HepG2 (cell line): Measurements from ENCODE around the gene MRPL37. TPM values are rescaled to one million over a fixed set of nuclear protein-coding genes. Genes with fewer than 3 reads are reported as not detected.
A peak's percentile ranks its signal among the peaks of the same experiment; 100 is the strongest.

ENCODE experiments used
- HNF4A ChIP-seq: sonication (generic); formaldehyde crosslinking; IDR thresholded peaks from 2 replicates; pipeline ENCODE4 v1.4.0; 2020; ENCODE audit warnings: missing genetic modification reagents
- HOXA3 ChIP-seq: sonication (generic); formaldehyde crosslinking; IDR thresholded peaks from 2 replicates; pipeline ENCODE4 v1.5.0; 2020; ENCODE audit warnings: missing genetic modification reagents
- KLF12 ChIP-seq: sonication (generic); formaldehyde crosslinking; IDR thresholded peaks from 2 replicates; pipeline ENCODE4 v1.4.0; 2020; ENCODE audit warnings: missing genetic modification reagents, borderline replicate concordance
- MTA3 ChIP-seq: sonication (generic); formaldehyde crosslinking; IDR thresholded peaks from 2 replicates; pipeline ENCODE4 v1.4.0; 2020; ENCODE audit warnings: missing genetic modification reagents
- NKX3-1 ChIP-seq: sonication (generic); formaldehyde crosslinking; IDR thresholded peaks from 2 replicates; pipeline ENCODE4 v1.5.0; 2020; ENCODE audit warnings: missing genetic modification reagents
- POGZ ChIP-seq: sonication (generic); formaldehyde crosslinking; IDR thresholded peaks from 2 replicates; pipeline ENCODE4 v1.4.0; 2020; ENCODE audit warnings: mild to moderate bottlenecking, missing genetic modification reagents
- RARA ChIP-seq: IDR thresholded peaks from 2 replicates; pipeline ENCODE4 v1.6.1; 2016; ENCODE audit warnings: missing genetic modification reagents, missing compliant biosample characterization
- RFX5 ChIP-seq: IDR thresholded peaks from 2 replicates; pipeline ENCODE4 v1.6.1; 2011; ENCODE audit warnings: low read depth, low read length, improper control_type of control experiment
- YY1 ChIP-seq: IDR thresholded peaks from 2 replicates; pipeline ENCODE4 v1.6.1; 2011; ENCODE audit warnings: low read length, low read depth, moderate library complexity, mild to moderate bottlenecking; ENCODE audit not compliant: insufficient read depth, insufficient replicate concordance
- ZNF138 ChIP-seq: sonication (generic); formaldehyde crosslinking; IDR thresholded peaks from 2 replicates; pipeline ENCODE4 v1.5.0; 2020; ENCODE audit warnings: mild to moderate bottlenecking, low read depth, missing genetic modification reagents
- ZNF563 ChIP-seq: sonication (generic); formaldehyde crosslinking; IDR thresholded peaks from 2 replicates; pipeline ENCODE4 v1.8.0; 2022; ENCODE audit warnings: mild to moderate bottlenecking, moderate library complexity, missing genetic modification reagents
- polyA plus RNA-seq, 8 experiments: library from polyadenylated mRNA; depleted of rRNA in 3 of 8; stranded (reverse) in 7 of 8; unstranded in 1 of 8; fragments of >200 nt; fragmentation: Illumina TruSeq in 4 of 8; extraction: Trizol in 4 of 8; gene quantifications; 2 replicates each; pipeline versions ENCODE4 v1.2.1 to v1.2.3, GENCODE V29; 2011 to 2016; ENCODE audit warnings: low read depth in 4 of 8, missing spikeins in 1 of 8, mixed read lengths in 1 of 8; ENCODE audit not compliant: insufficient read depth in 1 of 8
- total RNA-seq, 5 experiments: library from RNA; depleted of rRNA; stranded (reverse); fragments of >200 nt; fragmentation: Illumina TruSeq; extraction: Trizol; gene quantifications; 2 replicates each; pipeline ENCODE4 v1.2.3, GENCODE V29; 2016; ENCODE audit warnings: low read depth in 1 of 5
- TF ChIP-seq, protein P1 (sequence below): sonication (generic); formaldehyde crosslinking; IDR thresholded peaks from 2 replicates; pipeline ENCODE4 v1.5.0; 2020; ENCODE audit warnings: mild to moderate bottlenecking, missing genetic modification reagents, borderline replicate concordance
- TF ChIP-seq, protein P2 (sequence below): sonication (generic); formaldehyde crosslinking; conservative IDR thresholded peaks from 2 replicates; pipeline ENCODE4 v1.8.0; 2022; ENCODE audit warnings: low read depth, missing genetic modification reagents
- TF ChIP-seq, protein P3 (sequence below): sonication (generic); formaldehyde crosslinking; IDR thresholded peaks from 2 replicates; pipeline ENCODE4 v1.4.0; 2020; ENCODE audit warnings: missing genetic modification reagents
- TF ChIP-seq, protein P4 (sequence below): IDR thresholded peaks from 2 replicates; pipeline ENCODE4 v1.6.1; 2016; ENCODE audit warnings: low read depth, borderline replicate concordance
- TF ChIP-seq, protein P5 (sequence below): IDR thresholded peaks from 2 replicates; pipeline ENCODE4 v1.6.1; 2016; ENCODE audit warnings: low read depth
- TF ChIP-seq, protein P6 (sequence below): sonication (generic); formaldehyde crosslinking; IDR thresholded peaks from 2 replicates; pipeline ENCODE4 v1.5.0; 2020; ENCODE audit warnings: missing genetic modification reagents

Gene MRPL37
- total and polyA plus RNA-seq, 2 of the 13 experiments (the other 11 are each of a cell fraction or from before 2014, with no cell fraction given), result 31.7 to 127 TPM

DNA sequence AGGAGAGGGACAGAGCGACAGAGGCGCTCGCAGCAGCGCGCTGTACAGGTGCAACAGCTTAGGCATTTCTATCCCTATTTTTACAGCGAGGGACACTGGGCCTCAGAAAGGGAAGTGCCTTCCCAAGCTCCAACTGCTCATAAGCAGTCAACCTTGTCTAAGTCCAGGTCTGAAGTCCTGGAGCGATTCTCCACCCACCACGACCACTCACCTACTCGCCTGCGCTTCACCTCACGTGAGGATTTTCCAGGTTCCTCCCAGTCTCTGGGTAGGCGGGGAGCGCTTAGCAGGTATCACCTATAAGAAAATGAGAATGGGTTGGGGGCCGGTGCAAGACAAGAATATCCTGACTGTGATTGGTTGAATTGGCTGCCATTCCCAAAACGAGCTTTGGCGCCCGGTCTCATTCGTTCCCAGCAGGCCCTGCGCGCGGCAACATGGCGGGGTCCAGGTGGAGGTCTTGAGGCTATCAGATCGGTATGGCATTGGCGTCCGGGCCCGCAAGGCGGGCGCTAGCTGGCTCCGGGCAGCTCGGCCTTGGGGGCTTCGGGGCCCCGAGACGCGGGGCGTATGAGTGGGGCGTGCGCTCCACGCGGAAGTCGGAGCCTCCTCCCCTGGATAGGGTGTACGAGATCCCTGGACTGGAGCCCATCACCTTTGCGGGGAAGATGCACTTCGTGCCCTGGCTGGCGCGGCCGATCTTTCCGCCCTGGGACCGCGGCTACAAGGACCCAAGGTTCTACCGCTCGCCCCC lies at the start of gene MRPL37, which contains the start of gene CYB5RL (continued):
- no peak for TF ChIP-seq RFX5
- no peak for TF ChIP-seq MTA3 (CRISPR knock-in tag)
- TF ChIP-seq ZNF563 (CRISPR knock-in tag), result peak; percentile 55
- TF ChIP-seq YY1, result peak; percentile 96
- TF ChIP-seq RARA (CRISPR knock-in tag), result peak; percentile 66
- TF ChIP-seq, protein P1, sequence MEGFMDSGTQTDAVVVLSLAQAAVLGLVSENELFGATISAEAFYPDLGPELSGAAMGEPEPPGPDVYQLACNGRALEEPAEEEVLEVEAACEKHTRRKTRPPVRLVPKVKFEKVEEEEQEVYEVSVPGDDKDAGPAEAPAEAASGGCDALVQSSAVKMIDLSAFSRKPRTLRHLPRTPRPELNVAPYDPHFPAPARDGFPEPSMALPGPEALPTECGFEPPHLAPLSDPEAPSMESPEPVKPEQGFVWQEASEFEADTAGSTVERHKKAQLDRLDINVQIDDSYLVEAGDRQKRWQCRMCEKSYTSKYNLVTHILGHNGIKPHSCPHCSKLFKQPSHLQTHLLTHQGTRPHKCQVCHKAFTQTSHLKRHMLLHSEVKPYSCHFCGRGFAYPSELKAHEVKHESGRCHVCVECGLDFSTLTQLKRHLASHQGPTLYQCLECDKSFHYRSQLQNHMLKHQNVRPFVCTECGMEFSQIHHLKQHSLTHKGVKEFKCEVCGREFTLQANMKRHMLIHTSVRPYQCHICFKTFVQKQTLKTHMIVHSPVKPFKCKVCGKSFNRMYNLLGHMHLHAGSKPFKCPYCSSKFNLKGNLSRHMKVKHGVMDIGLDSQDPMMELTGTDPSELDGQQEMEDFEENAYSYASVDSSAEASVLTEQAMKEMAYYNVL (CRISPR knock-in tag), result no peak
- TF ChIP-seq, protein P2, sequence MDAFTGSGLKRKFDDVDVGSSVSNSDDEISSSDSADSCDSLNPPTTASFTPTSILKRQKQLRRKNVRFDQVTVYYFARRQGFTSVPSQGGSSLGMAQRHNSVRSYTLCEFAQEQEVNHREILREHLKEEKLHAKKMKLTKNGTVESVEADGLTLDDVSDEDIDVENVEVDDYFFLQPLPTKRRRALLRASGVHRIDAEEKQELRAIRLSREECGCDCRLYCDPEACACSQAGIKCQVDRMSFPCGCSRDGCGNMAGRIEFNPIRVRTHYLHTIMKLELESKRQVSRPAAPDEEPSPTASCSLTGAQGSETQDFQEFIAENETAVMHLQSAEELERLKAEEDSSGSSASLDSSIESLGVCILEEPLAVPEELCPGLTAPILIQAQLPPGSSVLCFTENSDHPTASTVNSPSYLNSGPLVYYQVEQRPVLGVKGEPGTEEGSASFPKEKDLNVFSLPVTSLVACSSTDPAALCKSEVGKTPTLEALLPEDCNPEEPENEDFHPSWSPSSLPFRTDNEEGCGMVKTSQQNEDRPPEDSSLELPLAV (CRISPR knock-in tag), result no peak
- TF ChIP-seq, protein P3, sequence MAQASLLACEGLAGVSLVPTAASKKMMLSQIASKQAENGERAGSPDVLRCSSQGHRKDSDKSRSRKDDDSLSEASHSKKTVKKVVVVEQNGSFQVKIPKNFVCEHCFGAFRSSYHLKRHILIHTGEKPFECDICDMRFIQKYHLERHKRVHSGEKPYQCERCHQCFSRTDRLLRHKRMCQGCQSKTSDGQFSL (CRISPR knock-in tag), result 0 out of 2 replicates have a peak, but pooled peaks have one; percentile 23
- no peak for TF ChIP-seq ZNF138 (CRISPR knock-in tag)
- TF ChIP-seq, protein P4, sequence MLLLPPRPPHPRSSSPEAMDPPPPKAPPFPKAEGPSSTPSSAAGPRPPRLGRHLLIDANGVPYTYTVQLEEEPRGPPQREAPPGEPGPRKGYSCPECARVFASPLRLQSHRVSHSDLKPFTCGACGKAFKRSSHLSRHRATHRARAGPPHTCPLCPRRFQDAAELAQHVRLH (CRISPR knock-in tag), result peak; percentile 39; the same call in 1 of the 2 replicates
- TF ChIP-seq NKX3-1 (CRISPR knock-in tag), result 0 out of 2 replicates have a peak, but pooled peaks have one; percentile 39
- peak; percentile 71; the same call in 1 of the 2 replicates for TF ChIP-seq POGZ (CRISPR knock-in tag)
- TF ChIP-seq, protein P5, sequence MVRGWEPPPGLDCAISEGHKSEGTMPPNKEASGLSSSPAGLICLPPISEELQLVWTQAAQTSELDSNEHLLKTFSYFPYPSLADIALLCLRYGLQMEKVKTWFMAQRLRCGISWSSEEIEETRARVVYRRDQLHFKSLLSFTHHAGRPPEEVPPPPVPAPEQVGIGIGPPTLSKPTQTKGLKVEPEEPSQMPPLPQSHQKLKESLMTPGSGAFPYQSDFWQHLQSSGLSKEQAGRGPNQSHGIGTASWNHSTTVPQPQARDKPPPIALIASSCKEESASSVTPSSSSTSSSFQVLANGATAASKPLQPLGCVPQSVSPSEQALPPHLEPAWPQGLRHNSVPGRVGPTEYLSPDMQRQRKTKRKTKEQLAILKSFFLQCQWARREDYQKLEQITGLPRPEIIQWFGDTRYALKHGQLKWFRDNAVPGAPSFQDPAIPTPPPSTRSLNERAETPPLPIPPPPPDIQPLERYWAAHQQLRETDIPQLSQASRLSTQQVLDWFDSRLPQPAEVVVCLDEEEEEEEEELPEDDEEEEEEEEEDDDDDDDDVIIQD, result no peak
- TF ChIP-seq KLF12 (CRISPR knock-in tag), result peak; percentile 84; the same call in 1 of the 2 replicates
- peak; percentile 33 for TF ChIP-seq HNF4A (CRISPR knock-in tag)
- TF ChIP-seq, protein P6, sequence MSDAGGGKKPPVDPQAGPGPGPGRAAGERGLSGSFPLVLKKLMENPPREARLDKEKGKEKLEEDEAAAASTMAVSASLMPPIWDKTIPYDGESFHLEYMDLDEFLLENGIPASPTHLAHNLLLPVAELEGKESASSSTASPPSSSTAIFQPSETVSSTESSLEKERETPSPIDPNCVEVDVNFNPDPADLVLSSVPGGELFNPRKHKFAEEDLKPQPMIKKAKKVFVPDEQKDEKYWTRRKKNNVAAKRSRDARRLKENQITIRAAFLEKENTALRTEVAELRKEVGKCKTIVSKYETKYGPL (CRISPR knock-in tag), result no peak
- peak; percentile 72 for TF ChIP-seq HOXA3 (CRISPR knock-in tag)
